Osteocyte (in vitro differentiated cells): ENCODE data around the gene ASS1. TPM values are rescaled to one million over a fixed set of nuclear protein-coding genes. Genes with fewer than 3 reads are reported as not detected.

ENCODE experiments used
- DNase-seq: peaks from one replicate; pipeline ENCODE4 v3.0.0; 2021; ENCODE audit warnings: mixed read lengths; ENCODE audit not compliant: unreplicated experiment; ENCODE audit errors: extremely low spot score
- H3K27ac Mint-ChIP-seq: one replicate; pipeline ENCODE4 v1.8.0; 2021; ENCODE audit warnings: mild to moderate bottlenecking, mixed read lengths; ENCODE audit not compliant: unreplicated experiment
- H3K27me3 Mint-ChIP-seq: one replicate; pipeline ENCODE4 v1.8.0; 2021; ENCODE audit warnings: mixed read lengths; ENCODE audit not compliant: unreplicated experiment
- H3K36me3 Mint-ChIP-seq: one replicate; pipeline ENCODE4 v1.8.0; 2021; ENCODE audit warnings: mixed read lengths; ENCODE audit not compliant: unreplicated experiment
- H3K4me1 Mint-ChIP-seq: one replicate; pipeline ENCODE4 v1.8.0; 2021; ENCODE audit warnings: mixed read lengths; ENCODE audit not compliant: unreplicated experiment
- H3K4me3 Mint-ChIP-seq: one replicate; pipeline ENCODE4 v1.8.0; 2021; ENCODE audit warnings: mild to moderate bottlenecking, moderate library complexity, mixed read lengths; ENCODE audit not compliant: unreplicated experiment
- H3K9me3 Mint-ChIP-seq: one replicate; pipeline ENCODE4 v1.8.0; 2021; ENCODE audit warnings: mixed read lengths; ENCODE audit not compliant: unreplicated experiment
- total RNA-seq: library from RNA; stranded (reverse); gene quantifications from 2 replicates; pipeline ENCODE4 v1.2.1, GENCODE V29; 2021
- TF ChIP-seq, protein P1 (sequence below): fragments of 200-600 bp; sonication (generic); IDR thresholded peaks from 2 replicates; pipeline ENCODE4 v1.5.0; 2021; ENCODE audit warnings: antibody characterized with exemption, mild to moderate bottlenecking, moderate library complexity

The ASS1 gene
- total RNA-seq, 1 donor from 2014 or later: 219 TPM

DNA sequence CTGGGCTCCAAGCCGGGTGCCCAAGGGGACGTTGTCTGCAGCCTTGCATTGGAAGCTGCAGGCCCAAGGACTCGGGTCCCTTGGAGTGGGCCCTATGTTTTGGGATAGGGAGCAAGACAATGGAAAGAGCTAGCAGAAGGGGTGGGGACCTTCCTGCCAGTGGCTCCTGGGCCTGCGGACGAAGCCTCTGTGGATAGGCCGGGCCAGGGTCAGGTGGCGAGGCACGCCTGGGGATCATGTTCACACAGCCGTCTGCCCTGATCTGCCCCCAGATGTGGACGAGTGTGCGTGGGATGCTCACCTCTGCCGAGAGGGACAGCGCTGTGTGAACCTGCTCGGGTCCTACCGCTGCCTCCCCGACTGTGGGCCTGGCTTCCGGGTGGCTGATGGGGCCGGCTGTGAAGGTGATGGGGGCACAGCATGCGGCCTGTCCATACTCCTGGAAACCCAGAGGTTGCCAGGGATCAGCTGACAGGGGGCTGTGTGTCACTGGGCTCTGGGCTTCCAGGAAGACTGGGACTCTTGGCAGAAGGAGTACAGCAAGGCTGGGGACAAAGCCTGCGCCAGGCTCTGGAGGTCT is 16.6 kb upstream of the ASS1 start:
- H3K4me3 Mint-ChIP-seq: no peak overlapping the region
- peaks cover 34% of the 10 kb centered on the region for H3K4me1 Mint-ChIP-seq
- H3K27ac Mint-ChIP-seq: no peak overlapping the region
- no peak for DNase-seq
- no peaks in the 10 kb centered on the region for H3K36me3 Mint-ChIP-seq
- no peaks in the 10 kb centered on the region for H3K9me3 Mint-ChIP-seq
- TF ChIP-seq, protein P1, sequence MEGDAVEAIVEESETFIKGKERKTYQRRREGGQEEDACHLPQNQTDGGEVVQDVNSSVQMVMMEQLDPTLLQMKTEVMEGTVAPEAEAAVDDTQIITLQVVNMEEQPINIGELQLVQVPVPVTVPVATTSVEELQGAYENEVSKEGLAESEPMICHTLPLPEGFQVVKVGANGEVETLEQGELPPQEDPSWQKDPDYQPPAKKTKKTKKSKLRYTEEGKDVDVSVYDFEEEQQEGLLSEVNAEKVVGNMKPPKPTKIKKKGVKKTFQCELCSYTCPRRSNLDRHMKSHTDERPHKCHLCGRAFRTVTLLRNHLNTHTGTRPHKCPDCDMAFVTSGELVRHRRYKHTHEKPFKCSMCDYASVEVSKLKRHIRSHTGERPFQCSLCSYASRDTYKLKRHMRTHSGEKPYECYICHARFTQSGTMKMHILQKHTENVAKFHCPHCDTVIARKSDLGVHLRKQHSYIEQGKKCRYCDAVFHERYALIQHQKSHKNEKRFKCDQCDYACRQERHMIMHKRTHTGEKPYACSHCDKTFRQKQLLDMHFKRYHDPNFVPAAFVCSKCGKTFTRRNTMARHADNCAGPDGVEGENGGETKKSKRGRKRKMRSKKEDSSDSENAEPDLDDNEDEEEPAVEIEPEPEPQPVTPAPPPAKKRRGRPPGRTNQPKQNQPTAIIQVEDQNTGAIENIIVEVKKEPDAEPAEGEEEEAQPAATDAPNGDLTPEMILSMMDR: no peak
- no peaks in the 10 kb centered on the region for H3K27me3 Mint-ChIP-seq

DNA sequence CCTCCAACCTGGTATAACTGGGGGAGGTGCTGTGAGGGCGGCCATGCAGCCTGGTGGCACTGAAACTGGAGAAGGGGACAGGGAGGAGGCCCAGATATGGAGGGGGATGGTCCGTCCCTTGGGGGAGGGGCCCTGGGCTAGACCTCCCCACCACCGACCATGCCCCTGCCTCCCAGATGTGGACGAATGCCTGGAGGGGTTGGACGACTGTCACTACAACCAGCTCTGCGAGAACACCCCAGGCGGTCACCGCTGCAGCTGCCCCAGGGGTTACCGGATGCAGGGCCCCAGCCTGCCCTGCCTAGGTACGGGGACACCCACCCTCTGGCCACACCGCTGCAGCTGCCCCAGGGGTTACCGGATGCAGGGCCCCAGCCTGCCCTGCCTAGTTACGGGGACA is 15.4 kb upstream of the ASS1 start:
- TF ChIP-seq, protein P1: no peak
- no peaks in the 10 kb centered on the region for H3K27me3 Mint-ChIP-seq
- H3K9me3 Mint-ChIP-seq: no peaks in the 10 kb centered on the region
- H3K4me1 Mint-ChIP-seq: peaks cover 30% of the 10 kb centered on the region
- no peak overlapping the region for H3K4me3 Mint-ChIP-seq
- DNase-seq: no peak
- no peak overlapping the region for H3K27ac Mint-ChIP-seq
- H3K36me3 Mint-ChIP-seq: no peaks in the 10 kb centered on the region

DNA sequence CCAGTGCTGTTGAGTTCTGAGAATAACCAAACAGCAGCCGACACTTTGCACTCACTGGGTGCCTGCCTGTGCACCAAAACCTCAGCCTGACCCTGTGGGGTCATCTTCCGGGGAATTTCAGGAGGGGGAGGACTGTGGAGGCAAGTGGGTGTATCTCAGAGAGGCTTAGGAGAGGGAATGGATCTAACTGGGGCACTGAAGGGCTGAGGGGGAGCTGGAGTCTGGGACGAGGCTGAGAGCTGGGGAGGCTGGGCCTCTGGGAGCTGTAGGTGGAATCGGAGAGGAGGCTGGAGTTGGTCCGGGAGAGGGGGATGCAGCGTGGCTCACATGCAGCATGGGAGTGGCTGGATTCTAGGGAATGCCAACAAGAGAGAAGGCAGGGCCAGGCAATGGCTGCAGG is 14.9 kb upstream of the ASS1 start:
- TF ChIP-seq, protein P1: no peak
- H3K4me1 Mint-ChIP-seq: peaks cover 30% of the 10 kb centered on the region
- H3K27me3 Mint-ChIP-seq: no peaks in the 10 kb centered on the region
- no peak overlapping the region for H3K4me3 Mint-ChIP-seq
- no peak for DNase-seq
- no peaks in the 10 kb centered on the region for H3K9me3 Mint-ChIP-seq
- H3K27ac Mint-ChIP-seq: no peak overlapping the region
- no peaks in the 10 kb centered on the region for H3K36me3 Mint-ChIP-seq

DNA sequence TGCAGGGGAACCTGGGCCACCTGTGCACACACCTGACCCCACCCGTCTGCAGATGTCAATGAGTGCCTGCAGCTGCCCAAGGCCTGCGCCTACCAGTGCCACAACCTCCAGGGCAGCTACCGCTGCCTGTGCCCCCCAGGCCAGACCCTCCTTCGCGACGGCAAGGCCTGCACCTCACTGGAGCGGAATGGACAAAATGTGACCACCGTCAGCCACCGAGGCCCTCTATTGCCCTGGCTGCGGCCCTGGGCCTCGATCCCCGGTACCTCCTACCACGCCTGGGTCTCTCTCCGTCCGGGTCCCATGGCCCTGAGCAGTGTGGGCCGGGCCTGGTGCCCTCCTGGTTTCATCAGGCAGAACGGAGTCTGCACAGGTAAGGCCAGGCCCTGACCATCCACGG is 14.5 kb upstream of the ASS1 start:
- no peak for DNase-seq
- H3K4me1 Mint-ChIP-seq: peaks cover 30% of the 10 kb centered on the region
- H3K4me3 Mint-ChIP-seq: no peak overlapping the region
- peaks cover under 1% of the 10 kb centered on the region for H3K27me3 Mint-ChIP-seq
- no peak overlapping the region for H3K27ac Mint-ChIP-seq
- TF ChIP-seq, protein P1: no peak
- H3K9me3 Mint-ChIP-seq: no peaks in the 10 kb centered on the region
- no peaks in the 10 kb centered on the region for H3K36me3 Mint-ChIP-seq

DNA sequence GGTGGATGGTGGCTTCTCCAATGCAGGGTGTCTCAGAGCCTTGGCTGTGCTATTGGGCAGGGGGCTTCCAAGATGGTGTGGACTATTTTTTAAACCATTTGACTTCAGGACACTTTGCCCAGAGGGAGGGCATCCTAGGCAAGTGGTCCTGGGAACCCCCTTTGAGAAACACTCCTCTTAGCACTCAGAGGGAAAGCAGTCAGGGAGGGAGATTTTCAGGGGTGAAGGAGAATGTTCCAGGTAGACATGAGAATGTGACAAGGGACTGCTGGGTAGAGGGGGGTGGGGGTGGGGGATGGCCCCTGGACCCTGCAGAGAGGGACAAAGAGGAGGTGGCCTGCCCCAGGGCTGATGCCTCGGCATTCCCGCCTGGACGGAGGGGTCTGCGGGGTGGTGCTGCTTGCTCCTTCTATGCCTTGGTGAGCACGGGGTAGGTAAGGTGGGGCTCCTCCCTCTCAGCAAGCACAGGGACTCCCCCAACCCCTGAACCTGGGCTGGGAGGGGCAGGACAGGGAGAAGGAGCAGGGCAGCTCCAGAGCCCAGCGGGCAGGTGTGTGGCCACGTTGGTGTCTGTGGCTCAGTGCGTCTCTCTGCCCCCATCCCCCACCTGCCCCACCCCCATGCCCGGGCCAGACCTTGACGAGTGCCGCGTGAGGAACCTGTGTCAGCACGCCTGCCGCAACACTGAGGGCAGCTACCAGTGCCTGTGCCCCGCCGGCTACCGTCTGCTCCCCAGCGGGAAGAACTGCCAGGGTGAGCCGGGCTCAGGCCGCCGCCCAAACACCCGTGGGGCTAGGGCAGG is 13.8 kb upstream of the ASS1 start:
- H3K36me3 Mint-ChIP-seq: peaks cover 2% of the 10 kb centered on the region
- peaks cover 29% of the 10 kb centered on the region for H3K4me1 Mint-ChIP-seq
- H3K9me3 Mint-ChIP-seq: no peaks in the 10 kb centered on the region
- H3K4me3 Mint-ChIP-seq: no peak overlapping the region
- DNase-seq: no peak
- no peak overlapping the region for H3K27ac Mint-ChIP-seq
- H3K27me3 Mint-ChIP-seq: peaks cover 3% of the 10 kb centered on the region
- TF ChIP-seq, protein P1: no peak
